HEK293 (cell line): Measurements from ENCODE around the gene YIPF1.

Experiments
- ATF2 ChIP-seq: fragments of 450-650 bp; formaldehyde crosslinking; IDR thresholded peaks from 2 replicates; pipeline ENCODE4 v1.5.1; 2016; ENCODE audit warnings: missing biosample characterization, missing genetic modification characterization, low read depth
- CTCF ChIP-seq: fragments of 450-650 bp; formaldehyde crosslinking; IDR thresholded peaks from 2 replicates; pipeline ENCODE4 v1.5.1; 2016; ENCODE audit warnings: missing biosample characterization, missing genetic modification characterization
- KLF1 ChIP-seq: fragments of 450-650 bp; formaldehyde crosslinking; IDR thresholded peaks from 2 replicates; pipeline ENCODE4 v1.5.1; 2016; ENCODE audit warnings: missing biosample characterization, missing genetic modification characterization
- TCF7L2 ChIP-seq: IDR thresholded peaks from 2 replicates; pipeline ENCODE4 v1.6.1; 2011; ENCODE audit warnings: low read depth, mild to moderate bottlenecking, inconsistent platforms, low read length, moderate library complexity, borderline replicate concordance
- ZFHX2 ChIP-seq: fragments of 450-650 bp; formaldehyde crosslinking; conservative IDR thresholded peaks from 2 replicates; pipeline ENCODE4 v1.5.1; 2016; ENCODE audit warnings: missing biosample characterization, missing genetic modification characterization
- ZNF24 ChIP-seq: fragments of 450-650 bp; formaldehyde crosslinking; IDR thresholded peaks from 2 replicates; pipeline ENCODE4 v1.5.1; 2016; ENCODE audit warnings: missing biosample characterization, missing genetic modification characterization
- ZNF391 ChIP-seq: fragments of 450-650 bp; formaldehyde crosslinking; IDR thresholded peaks from 2 replicates; pipeline ENCODE4 v1.5.1; 2016; ENCODE audit warnings: low read depth, missing biosample characterization, missing genetic modification characterization, borderline replicate concordance
- ZNF549 ChIP-seq: fragments of 450-650 bp; IDR thresholded peaks from 2 replicates; pipeline ENCODE4 v1.5.1; 2018; ENCODE audit warnings: missing biosample characterization, missing genetic modification characterization, mild to moderate bottlenecking, inconsistent platforms, moderate library complexity
- ZNF560 ChIP-seq: fragments of 450-650 bp; formaldehyde crosslinking; IDR thresholded peaks from 2 replicates; pipeline ENCODE4 v1.5.1; 2017; ENCODE audit warnings: missing biosample characterization, missing genetic modification characterization, borderline replicate concordance
- ZNF677 ChIP-seq: fragments of 450-650 bp; IDR thresholded peaks from 2 replicates; pipeline ENCODE4 v1.5.0; 2018; ENCODE audit warnings: missing biosample characterization, mild to moderate bottlenecking, missing genetic modification characterization, moderate library complexity
- ZNF76 ChIP-seq: fragments of 450-650 bp; formaldehyde crosslinking; IDR thresholded peaks from 2 replicates; pipeline ENCODE4; 2016; ENCODE audit warnings: low read depth, missing biosample characterization, missing genetic modification characterization, borderline replicate concordance
- ZNF785 ChIP-seq: fragments of 450-650 bp; formaldehyde crosslinking; IDR thresholded peaks from 2 replicates; pipeline ENCODE4 v1.5.1; 2016; ENCODE audit warnings: missing biosample characterization, missing genetic modification characterization

- TF ChIP-seq CTCF (tag by site-specific recombination) (no peak), ATF2 (tag by site-specific recombination) (no peak), ZNF677 (tag by site-specific recombination) (no peak), ZNF76 (no peak), ZNF560 (tag by site-specific recombination) (no peak), KLF1 (tag by site-specific recombination) (no peak), ZNF785 (tag by site-specific recombination) (no peak), ZNF391 (no peak), ZNF549 (tag by site-specific recombination) (no peak), TCF7L2 (no peak), ZNF24 (no peak), ZFHX2 (tag by site-specific recombination) (no peak)
These were observed 48.7 kb upstream of the YIPF1 start for GRCh38 chr1:53938136-53938830.
